ENCODE data around the gene TAF1B.

DNA sequence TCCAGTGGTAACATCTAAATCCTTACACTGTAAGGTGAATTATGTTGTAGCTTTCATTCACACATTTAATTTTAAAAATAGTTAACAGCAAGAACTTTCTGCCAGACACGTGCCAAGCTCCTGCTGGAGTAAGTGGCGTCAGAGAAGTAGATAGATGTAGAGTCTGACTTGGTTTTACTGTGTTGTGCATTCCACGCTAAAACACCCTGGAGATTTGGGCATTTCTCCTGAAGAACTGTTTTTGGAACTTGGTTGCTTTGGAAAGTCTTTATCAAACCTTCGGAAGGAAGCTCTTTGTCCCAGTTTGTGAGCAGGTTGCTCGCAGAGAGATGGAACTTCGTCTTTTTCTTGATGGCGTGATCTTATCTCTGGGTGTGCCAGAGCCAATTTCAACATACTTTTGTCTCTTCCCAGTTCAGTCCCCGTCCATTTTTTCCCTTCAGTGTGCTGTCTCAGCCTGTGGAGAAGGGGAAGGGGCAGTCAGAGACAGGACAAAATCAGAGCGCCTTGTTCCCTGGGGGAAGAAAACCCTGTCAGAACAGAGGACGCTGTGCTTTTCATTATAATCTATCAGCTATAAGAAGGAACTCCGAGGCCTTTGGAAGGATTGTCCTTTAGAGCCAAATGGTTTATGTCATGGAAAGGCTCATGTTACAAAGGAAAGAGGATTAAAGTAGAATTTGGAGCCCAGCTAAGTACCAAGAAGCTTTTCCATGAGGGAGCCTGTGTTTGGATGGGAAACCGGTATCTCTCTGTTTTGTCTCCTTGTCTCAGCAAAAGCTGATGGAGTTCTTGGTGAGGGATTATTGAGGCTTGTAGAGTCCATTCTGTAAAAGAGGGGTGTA lies 127.1 kb downstream of the TAF1B start:
- TF ChIP-seq, protein P1, sequence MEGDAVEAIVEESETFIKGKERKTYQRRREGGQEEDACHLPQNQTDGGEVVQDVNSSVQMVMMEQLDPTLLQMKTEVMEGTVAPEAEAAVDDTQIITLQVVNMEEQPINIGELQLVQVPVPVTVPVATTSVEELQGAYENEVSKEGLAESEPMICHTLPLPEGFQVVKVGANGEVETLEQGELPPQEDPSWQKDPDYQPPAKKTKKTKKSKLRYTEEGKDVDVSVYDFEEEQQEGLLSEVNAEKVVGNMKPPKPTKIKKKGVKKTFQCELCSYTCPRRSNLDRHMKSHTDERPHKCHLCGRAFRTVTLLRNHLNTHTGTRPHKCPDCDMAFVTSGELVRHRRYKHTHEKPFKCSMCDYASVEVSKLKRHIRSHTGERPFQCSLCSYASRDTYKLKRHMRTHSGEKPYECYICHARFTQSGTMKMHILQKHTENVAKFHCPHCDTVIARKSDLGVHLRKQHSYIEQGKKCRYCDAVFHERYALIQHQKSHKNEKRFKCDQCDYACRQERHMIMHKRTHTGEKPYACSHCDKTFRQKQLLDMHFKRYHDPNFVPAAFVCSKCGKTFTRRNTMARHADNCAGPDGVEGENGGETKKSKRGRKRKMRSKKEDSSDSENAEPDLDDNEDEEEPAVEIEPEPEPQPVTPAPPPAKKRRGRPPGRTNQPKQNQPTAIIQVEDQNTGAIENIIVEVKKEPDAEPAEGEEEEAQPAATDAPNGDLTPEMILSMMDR (IDR thresholded peaks at IDR 0.05): no peak
- no peak for TF ChIP-seq ZFX (IDR thresholded peaks at IDR 0.05; ENCODE audit: borderline replicate concordance)
